H4 (cell line): ENCODE measurements around the gene KDM6A. TPM values are rescaled to one million over a fixed set of nuclear protein-coding genes. Genes with fewer than 3 reads are reported as not detected.

Experiments
- total RNA-seq: library from RNA; depleted of rRNA; stranded (reverse); fragments of >200 nt; shearing (Covaris generic); gene quantifications from 2 replicates; pipeline ENCODE4 v1.2.3, GENCODE V29; 2014; rRNA removed

KDM6A gene
- total RNA-seq, 1 experiment from 2014 or later: 15.5 TPM

Other genes with a start within 250 kb of the KDM6A start
- not detected in 2 replicates for gene DUSP21, start 29.2 kb upstream of the KDM6A start, total RNA-seq